AG20443 (cell line): Measurements from ENCODE around the gene NPY5R.

Source experiments
- DNase-seq: peaks from one replicate; pipeline ENCODE4 v3.0.0; 2012; ENCODE audit warnings: low spot score, mixed read lengths

NPY5R gene

GRCh38 chr4:163384926-163385325 is 41.2 kb downstream of the NPY5R start:
- DNase-seq: no peak

GRCh38 chr4:163385466-163385865 is 41.8 kb downstream of the NPY5R start:
- no peak for DNase-seq

GRCh38 chr4:163391756-163392155 is 48.1 kb downstream of the NPY5R start:
- no peak for DNase-seq

GRCh38 chr4:163392328-163392727 is 48.6 kb downstream of the NPY5R start:
- no peak for DNase-seq

GRCh38 chr4:163393471-163393870 is 49.8 kb downstream of the NPY5R start:
- no peak for DNase-seq

GRCh38 chr4:163395055-163395454 is 51.4 kb downstream of the NPY5R start:
- DNase-seq: peak; percentile 7

GRCh38 chr4:163395758-163396157 is 52.1 kb downstream of the NPY5R start:
- DNase-seq: peak; percentile 13

GRCh38 chr4:163398238-163398637 is 54.5 kb downstream of the NPY5R start:
- DNase-seq: no peak

GRCh38 chr4:163400911-163401310 is 57.2 kb downstream of the NPY5R start:
- DNase-seq: no peak
